ENCODE data around the gene ELANE. TPM values are rescaled to one million over a fixed set of nuclear protein-coding genes. Genes with fewer than 3 reads are reported as not detected.

The ELANE gene
- total and polyA plus RNA-seq, 9 of the 15 experiments (the other 6 are each of a cell fraction or from before 2014, with no cell fraction given): not detected

- TF ChIP-seq VEZF1 (CRISPR knock-in tag; IDR thresholded peaks at IDR 0.05): peak; percentile 61
- TF ChIP-seq LCOR (CRISPR knock-in tag; IDR thresholded peaks at IDR 0.05): peak; percentile 70; the same call in 1 of the 2 replicates
- peak; percentile 83 for TF ChIP-seq CCNT2 (IDR thresholded peaks at IDR 0.05; ENCODE audit: borderline replicate concordance, extremely low read depth, insufficient read length, low read depth, low read length)
- no peak for TF ChIP-seq HSF4 (CRISPR knock-in tag; IDR thresholded peaks at IDR 0.05; ENCODE audit: borderline replicate concordance)
- no peak for TF ChIP-seq NR2F6 (CRISPR knock-in tag; IDR thresholded peaks at IDR 0.05)
- no peak for TF ChIP-seq NCOA6 (IDR thresholded peaks at IDR 0.05)
- peak; percentile 13 for TF ChIP-seq PHF20 (IDR thresholded peaks at IDR 0.05; ENCODE audit: partially characterized antibody)
- no peak; the same call in 1 of the 2 replicates for TF ChIP-seq MBD2 (IDR thresholded peaks at IDR 0.05; ENCODE audit: borderline replicate concordance, low read depth)
- TF ChIP-seq FUS (optimal IDR thresholded peaks at IDR 0.05; ENCODE audit: low read depth, low read length): no peak
- TF ChIP-seq MLLT1 (IDR thresholded peaks at IDR 0.05): peak in 1 of 2 experiments; percentile 66; a peak in 2 of 4 replicates
- TF ChIP-seq ZHX1 (conservative IDR thresholded peaks at IDR 0.05; ENCODE audit: low read length): no peak
- peak; percentile 90 for TF ChIP-seq TEAD4 (IDR thresholded peaks at IDR 0.05; ENCODE audit: low read length)
- no peak for TF ChIP-seq TEAD4 (CRISPR knock-in tag; IDR thresholded peaks at IDR 0.05; ENCODE audit: borderline replicate concordance)
- TF ChIP-seq ZNF134 (CRISPR knock-in tag; conservative IDR thresholded peaks at IDR 0.05): no peak
- peak; percentile 35; the same call in 1 of the 2 replicates for TF ChIP-seq PML (IDR thresholded peaks at IDR 0.05; ENCODE audit: low read length)
- TF ChIP-seq SMARCA4 (IDR thresholded peaks at IDR 0.05): no peak
- peak; percentile 88 for TF ChIP-seq ZNF121 (CRISPR knock-in tag; conservative IDR thresholded peaks at IDR 0.05)
- TF ChIP-seq RBBP5 (IDR thresholded peaks at IDR 0.05; ENCODE audit: borderline replicate concordance, insufficient read depth, low read length, poor library complexity, severe bottlenecking): peak; percentile 90
- TF ChIP-seq CXXC5 (CRISPR knock-in tag; IDR thresholded peaks at IDR 0.05): peak; percentile 83
These were observed 41.0 kb downstream of the ELANE start, which contains the start of the genes MED16 and RNU6-9 (continued) for GRCh38 chr19:892894-893689.
